SIG-M5 treated with dmso at 0.1 percent for 504 hours (cell line): ENCODE measurements around the gene AGBL3.
"Not testable (repeated sequence)": the region's sequence is repeated elsewhere in the genome, so short reads cannot be mapped to it uniquely, and the experiment has no call there.

Experiments
- DNase-seq: peaks from one replicate; lab custom pipeline; 2025; ENCODE audit not compliant: unreplicated experiment; lab: John Stamatoyannopoulos, UW

Gene AGBL3

DNA sequence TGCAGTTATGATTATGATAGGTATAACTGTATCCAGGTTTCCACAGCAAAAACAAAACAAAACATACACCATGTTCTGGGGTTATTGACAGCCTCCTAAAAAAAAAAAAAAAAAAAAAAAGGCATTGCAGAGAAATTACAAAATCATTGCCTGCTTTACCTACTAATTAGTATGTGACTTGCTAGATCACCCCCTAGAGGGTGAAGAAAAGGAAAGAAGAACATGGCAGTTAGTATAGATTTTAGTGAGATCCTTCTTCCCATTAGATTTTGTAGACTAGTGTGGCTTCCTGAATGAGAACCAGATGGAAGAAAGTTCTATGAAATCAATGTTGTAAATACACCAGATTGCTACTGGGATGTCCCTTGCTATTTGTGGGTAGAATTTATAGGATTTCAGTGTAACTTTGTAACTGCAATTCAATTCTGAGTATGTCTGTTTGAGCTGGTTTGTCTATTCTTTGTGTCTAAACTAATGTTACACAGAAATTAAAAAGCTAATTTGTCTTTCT lies 24.0 kb upstream of the AGBL3 start:
- DNase-seq = no peak

DNA sequence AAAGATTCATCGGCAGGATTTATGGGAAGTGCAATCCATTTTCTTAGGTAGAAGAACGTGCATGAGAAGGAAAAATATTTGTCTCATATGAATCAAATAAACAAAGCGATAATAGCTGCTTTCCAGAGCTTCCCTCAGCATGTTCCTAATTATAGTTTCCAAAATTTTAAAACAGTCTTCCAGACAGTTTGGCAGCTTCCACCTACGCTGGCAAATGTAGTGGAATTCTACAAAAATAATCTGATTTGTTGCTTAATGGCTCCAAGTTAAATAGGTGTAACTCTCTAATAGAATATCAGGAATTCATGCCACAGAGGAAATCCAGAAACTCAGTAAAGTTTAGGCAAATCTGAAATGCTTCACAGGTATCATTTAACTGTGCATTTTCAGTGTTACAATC lies 23.3 kb upstream of the AGBL3 start:
- no peak for DNase-seq

DNA sequence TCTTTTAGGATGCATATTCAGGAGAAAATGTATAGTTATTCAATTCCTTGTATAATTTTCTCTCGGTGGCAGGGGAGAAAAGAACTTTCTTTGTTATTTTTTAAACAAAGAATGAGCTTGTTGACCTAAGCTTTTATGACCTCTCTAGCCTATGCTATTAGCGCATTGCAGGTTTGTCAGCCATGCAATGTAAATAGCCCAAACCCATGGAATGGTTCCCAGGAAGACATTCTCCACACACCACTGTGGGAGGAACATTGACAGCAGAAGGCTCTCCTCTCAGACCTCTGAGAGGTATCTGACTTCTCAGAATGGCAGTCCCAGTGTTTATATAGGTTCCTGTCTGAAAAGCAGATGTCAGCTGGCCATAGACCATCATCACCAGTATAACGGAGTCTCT lies 19.6 kb upstream of the AGBL3 start:
- DNase-seq = no peak

DNA sequence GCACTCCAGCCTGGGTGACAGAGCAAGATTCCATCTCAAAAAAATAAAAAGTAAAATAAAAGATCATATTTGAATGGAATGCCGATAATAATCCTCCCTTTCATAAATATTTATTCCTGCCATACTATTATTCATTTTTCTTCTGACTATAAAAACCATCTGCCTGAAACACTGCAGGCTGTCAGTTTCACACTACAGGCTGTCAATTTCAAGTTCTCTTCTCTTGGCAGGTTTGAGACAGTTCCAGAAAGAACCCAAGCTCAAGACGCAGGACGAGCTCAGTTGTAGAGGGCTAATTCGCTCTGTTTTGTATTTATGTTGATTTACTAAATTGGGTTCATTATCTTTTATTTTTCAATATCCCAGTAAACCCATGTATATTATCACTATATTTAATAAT lies 18.2 kb upstream of the AGBL3 start:
- no peak for DNase-seq

- not testable (repeated sequence) for DNase-seq
Observed at GRCh38 chr7:134981645-134982044, 4.7 kb upstream of the AGBL3 start.

DNA sequence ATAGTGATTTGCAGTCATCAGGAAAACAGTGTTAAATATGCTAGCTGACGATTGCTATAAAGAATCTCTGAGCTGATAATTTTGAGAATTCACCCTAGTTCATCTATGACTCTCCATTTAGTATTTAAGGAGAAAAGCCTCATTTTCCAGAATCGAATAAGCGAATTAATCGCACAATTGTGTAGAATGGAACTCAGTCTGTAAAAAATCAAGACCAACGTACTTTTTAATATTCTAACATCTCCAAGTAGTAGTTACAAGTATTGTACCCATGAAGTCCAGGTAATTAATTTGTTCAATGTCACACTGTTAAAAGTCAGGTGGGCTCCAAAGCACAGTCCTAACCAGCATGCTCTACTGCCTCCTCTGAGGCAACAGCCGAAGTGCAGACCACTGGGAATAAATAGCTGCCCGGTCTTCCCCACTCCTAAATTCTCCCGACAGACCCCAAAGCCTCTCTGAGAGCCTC lies 380 bp upstream of the AGBL3 start:
- no peak for DNase-seq

GRCh38 chr7:134988161-134988560 lies 1.9 kb downstream of the AGBL3 start:
- no peak for DNase-seq

- DNase-seq = no peak
Observed at GRCh38 chr7:134991469-134992339, 5.4 kb downstream of the AGBL3 start.

DNA sequence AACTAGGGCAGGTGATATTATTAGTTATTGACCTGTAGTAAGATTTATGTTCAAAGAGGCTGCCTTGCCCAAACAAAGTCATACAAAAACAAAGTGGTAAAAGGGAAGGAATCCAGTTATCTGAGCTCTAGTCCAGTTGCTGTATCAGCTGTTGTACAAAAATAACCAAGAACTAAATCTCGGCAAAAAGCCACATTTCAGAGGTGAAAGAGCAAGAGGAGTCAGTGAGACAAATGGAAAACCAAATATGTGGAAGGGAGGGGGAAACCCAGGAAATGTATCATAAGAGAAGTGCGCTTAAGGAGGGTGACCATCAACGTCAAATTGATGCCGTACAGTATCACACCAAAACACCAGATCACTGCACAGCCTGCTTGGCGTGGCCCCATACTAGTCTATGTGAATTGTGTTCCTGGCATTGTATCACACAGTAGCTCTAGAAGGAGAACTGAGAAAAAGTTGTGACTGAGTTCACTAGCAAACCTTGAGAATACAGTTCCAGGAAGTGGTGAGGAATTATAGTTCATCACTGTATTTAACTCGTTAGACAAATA lies 6.4 kb downstream of the AGBL3 start:
- no peak for DNase-seq

- DNase-seq = no peak
Observed at GRCh38 chr7:134993877-134994456, 7.7 kb downstream of the AGBL3 start.

GRCh38 chr7:134995239-134996096 lies 9.2 kb downstream of the AGBL3 start:
- no peak for DNase-seq

DNA sequence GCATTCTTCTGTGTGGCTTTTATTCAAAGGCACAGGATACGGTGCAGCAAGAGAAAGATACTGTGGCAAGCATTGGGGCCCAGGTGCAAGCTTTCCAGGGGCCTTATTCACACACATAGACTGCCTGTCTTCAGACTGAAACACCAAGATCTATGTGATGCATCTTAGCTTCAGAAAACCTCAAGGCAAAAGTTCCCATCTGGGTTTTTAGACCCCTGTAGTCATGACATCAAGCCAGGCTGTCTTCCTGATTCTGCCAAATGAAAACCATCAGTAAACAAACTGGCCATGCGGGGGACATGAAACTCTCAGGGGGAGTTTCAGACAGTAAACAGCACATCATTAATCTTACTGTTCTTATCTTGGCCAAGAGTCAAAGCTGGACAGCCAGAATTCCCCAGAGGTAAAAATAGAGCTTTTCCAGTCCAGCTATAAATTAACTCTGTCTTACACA lies 9.8 kb downstream of the AGBL3 start:
- no peak for DNase-seq

GRCh38 chr7:134997214-134997885 lies 11.0 kb downstream of the AGBL3 start:
- no peak for DNase-seq

- no peak for DNase-seq
Observed at GRCh38 chr7:134999136-134999535, 12.8 kb downstream of the AGBL3 start.

DNA sequence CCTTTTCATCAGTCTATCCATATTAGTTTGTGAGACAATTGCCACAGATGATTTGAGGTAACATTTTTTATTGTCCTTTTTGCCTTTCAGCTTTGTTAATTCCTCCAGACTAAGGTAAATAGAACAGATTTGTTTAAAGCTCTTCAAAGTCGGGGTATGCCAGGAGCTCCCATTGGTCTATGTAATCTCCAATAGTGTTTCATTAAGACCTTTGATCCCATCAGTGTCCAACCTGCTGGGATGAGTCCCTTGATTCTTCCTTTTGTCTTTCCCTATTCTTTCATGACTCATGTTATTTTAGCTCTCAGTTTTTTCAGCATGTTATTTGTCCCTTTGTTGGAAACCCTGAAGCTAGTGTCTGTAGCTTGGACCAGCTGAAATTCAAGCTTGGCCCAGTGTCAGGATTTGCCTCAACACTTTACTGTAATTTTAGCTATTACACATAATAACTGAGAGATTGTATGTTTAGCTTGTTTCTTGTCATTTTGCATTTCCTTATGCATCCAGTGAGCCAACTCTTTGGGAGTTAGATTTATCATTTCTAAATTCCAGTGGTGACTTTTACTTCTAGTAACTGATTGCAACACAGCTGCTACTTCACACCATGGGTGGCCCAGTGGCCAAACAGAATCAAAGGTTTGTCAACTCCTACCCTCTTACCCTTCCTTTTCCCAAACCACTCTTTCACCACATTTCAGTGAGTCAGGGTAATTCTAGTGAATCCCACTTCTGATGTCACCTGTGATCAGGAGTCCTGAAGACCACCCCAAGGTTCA lies 15.3 kb downstream of the AGBL3 start:
- DNase-seq = no peak

GRCh38 chr7:135012229-135012628 lies 25.9 kb downstream of the AGBL3 start:
- DNase-seq = no peak

DNA sequence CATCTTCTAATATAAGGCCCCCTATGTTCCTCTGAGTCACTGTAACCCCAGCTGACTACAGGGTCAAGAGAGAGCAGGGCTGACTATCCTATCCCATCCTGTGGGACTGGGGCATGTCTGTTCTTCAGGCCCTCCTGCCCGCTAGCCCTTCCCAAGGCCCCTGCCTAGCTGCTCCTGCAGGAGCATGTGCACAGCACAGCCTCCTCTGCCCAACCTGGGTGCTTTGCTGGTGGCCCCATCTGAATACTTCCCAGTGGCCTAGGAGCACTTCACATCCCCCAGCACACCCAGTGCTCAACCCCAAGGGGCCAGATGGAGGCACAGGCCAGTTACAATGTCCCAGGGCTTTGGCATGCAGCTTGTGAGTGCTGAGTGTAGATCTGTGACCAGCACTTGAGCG lies 37.3 kb downstream of the AGBL3 start:
- DNase-seq = no peak

GRCh38 chr7:135035252-135035651 lies 48.9 kb downstream of the AGBL3 start:
- no peak for DNase-seq

DNA sequence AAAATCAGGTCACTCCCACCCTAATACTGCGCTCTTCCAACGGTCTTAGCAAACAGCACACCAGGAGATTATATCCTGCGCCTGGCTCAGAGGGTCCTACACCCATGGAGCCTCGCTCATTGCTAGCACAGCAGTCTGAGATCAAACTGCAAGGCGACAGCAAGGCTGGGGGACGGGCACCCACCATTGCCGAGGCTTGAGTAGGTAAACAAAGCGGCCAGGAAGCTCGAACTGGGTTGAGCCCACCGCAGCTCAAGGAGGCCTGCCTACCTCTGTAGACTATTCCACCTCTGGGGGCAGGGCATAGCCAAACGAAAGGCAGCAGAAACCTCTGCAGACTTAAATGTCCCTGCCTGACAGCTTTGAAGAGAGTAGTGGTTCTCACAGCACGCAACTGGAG lies 80.7 kb downstream of the AGBL3 start:
- DNase-seq = not testable (repeated sequence)

- DNase-seq = no peak
Observed at GRCh38 chr7:135074096-135074495, 87.8 kb downstream of the AGBL3 start.
